MV-4-11 (cell line): ENCODE measurements around the gene APAF1.

Experiments used
- DNase-seq: peaks from one replicate; lab custom pipeline; 2025; lab: John Stamatoyannopoulos, UW

The APAF1 gene

GRCh38 chr12:98660521-98660920, 15.4 kb downstream of the APAF1 start:
- no peak for DNase-seq

GRCh38 chr12:98669751-98670150, 24.7 kb downstream of the APAF1 start:
- DNase-seq: no peak

- no peak for DNase-seq
Measured at GRCh38 chr12:98671459-98671858, 26.4 kb downstream of the APAF1 start.

- no peak for DNase-seq
Measured at GRCh38 chr12:98674841-98675240, 29.8 kb downstream of the APAF1 start.

GRCh38 chr12:98678236-98678945, 33.3 kb downstream of the APAF1 start:
- DNase-seq: no peak

GRCh38 chr12:98678946-98679610, 34.0 kb downstream of the APAF1 start:
- DNase-seq: no peak

GRCh38 chr12:98679611-98680005, 34.5 kb downstream of the APAF1 start:
- DNase-seq: no peak

GRCh38 chr12:98684199-98684598, 39.1 kb downstream of the APAF1 start:
- no peak for DNase-seq

- no peak for DNase-seq
Measured at GRCh38 chr12:98686603-98687002, 41.5 kb downstream of the APAF1 start.

- DNase-seq: no peak
Measured at GRCh38 chr12:98691351-98691750, 46.3 kb downstream of the APAF1 start.

- no peak for DNase-seq
Measured at GRCh38 chr12:98696036-98696646, 51.1 kb downstream of the APAF1 start.

GRCh38 chr12:98697209-98697608, 52.1 kb downstream of the APAF1 start:
- DNase-seq: no peak

GRCh38 chr12:98698603-98699463, 53.7 kb downstream of the APAF1 start:
- DNase-seq: peak; percentile 72

GRCh38 chr12:98699586-98699985, 54.5 kb downstream of the APAF1 start:
- peak; percentile 49 for DNase-seq

GRCh38 chr12:98701166-98701565, 56.1 kb downstream of the APAF1 start:
- no peak for DNase-seq

- no peak for DNase-seq
Measured at GRCh38 chr12:98709022-98709421, 63.9 kb downstream of the APAF1 start.

GRCh38 chr12:98714426-98714825, 69.3 kb downstream of the APAF1 start:
- no peak for DNase-seq

GRCh38 chr12:98719515-98720504, 74.7 kb downstream of the APAF1 start:
- peak; percentile 44 for DNase-seq

GRCh38 chr12:98721204-98721702, 76.2 kb downstream of the APAF1 start:
- no peak for DNase-seq

- DNase-seq: no peak
Measured at GRCh38 chr12:98724384-98725155, 79.5 kb downstream of the APAF1 start.
